ENCODE results near the gene TNFSF15.

TNFSF15 gene

GRCh38 chr9:114745879-114746550 lies 59.8 kb downstream of the TNFSF15 start:
- CTCF ChIA-PET, result interaction anchor here (0.9 to 14.5 kb wide), 2 partner anchors 80 to 162 kb away, joined by 3 to 311 read pairs; no protein-coding TSS in a partner anchor
- H3K4me1 ChIP-seq (ENCODE audit: control insufficient read depth, insufficient read depth, low read length), result no peaks in the 10 kb centered on the region
- TF ChIP-seq ZBTB17 (tag by site-specific recombination; IDR thresholded peaks at IDR 0.05) (no peak), ZNF707 (tag by site-specific recombination; IDR thresholded peaks at IDR 0.05) (no peak), ZNF792 (tag by site-specific recombination; IDR thresholded peaks at IDR 0.05) (no peak), PRDM1 (tag by site-specific recombination; IDR thresholded peaks at IDR 0.05) (no peak), ZNF140 (tag by site-specific recombination; IDR thresholded peaks at IDR 0.05) (no peak), ZNF571 (tag by site-specific recombination; IDR thresholded peaks at IDR 0.05) (no peak), ZNF175 (tag by site-specific recombination; IDR thresholded peaks at IDR 0.05) (no peak), ZFP3 (tag by site-specific recombination; IDR thresholded peaks at IDR 0.05; ENCODE audit: low read depth) (no peak), ZNF16 (tag by site-specific recombination; IDR thresholded peaks at IDR 0.05; ENCODE audit: low read depth) (no peak), ZNF776 (tag by site-specific recombination; IDR thresholded peaks at IDR 0.05; ENCODE audit: borderline replicate concordance) (no peak), ZNF670 (tag by site-specific recombination; IDR thresholded peaks at IDR 0.05; ENCODE audit: low read depth) (no peak), ATF2 (tag by site-specific recombination; IDR thresholded peaks at IDR 0.05; ENCODE audit: low read depth) (no peak)
- TF ChIP-seq, protein P1, sequence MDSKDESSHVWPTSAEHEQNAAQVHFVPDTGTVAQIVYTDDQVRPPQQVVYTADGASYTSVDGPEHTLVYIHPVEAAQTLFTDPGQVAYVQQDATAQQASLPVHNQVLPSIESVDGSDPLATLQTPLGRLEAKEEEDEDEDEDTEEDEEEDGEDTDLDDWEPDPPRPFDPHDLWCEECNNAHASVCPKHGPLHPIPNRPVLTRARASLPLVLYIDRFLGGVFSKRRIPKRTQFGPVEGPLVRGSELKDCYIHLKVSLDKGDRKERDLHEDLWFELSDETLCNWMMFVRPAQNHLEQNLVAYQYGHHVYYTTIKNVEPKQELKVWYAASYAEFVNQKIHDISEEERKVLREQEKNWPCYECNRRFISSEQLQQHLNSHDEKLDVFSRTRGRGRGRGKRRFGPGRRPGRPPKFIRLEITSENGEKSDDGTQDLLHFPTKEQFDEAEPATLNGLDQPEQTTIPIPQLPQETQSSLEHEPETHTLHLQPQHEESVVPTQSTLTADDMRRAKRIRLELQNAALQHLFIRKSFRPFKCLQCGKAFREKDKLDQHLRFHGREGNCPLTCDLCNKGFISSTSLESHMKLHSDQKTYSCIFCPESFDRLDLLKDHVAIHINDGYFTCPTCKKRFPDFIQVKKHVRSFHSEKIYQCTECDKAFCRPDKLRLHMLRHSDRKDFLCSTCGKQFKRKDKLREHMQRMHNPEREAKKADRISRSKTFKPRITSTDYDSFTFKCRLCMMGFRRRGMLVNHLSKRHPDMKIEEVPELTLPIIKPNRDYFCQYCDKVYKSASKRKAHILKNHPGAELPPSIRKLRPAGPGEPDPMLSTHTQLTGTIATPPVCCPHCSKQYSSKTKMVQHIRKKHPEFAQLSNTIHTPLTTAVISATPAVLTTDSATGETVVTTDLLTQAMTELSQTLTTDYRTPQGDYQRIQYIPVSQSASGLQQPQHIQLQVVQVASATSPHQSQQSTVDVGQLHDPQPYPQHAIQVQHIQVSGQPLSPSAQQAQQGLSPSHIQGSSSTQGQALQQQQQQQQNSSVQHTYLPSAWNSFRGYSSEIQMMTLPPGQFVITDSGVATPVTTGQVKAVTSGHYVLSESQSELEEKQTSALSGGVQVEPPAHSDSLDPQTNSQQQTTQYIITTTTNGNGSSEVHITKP (tag by site-specific recombination; IDR thresholded peaks at IDR 0.05), result no peak
- TF ChIP-seq, protein P2, sequence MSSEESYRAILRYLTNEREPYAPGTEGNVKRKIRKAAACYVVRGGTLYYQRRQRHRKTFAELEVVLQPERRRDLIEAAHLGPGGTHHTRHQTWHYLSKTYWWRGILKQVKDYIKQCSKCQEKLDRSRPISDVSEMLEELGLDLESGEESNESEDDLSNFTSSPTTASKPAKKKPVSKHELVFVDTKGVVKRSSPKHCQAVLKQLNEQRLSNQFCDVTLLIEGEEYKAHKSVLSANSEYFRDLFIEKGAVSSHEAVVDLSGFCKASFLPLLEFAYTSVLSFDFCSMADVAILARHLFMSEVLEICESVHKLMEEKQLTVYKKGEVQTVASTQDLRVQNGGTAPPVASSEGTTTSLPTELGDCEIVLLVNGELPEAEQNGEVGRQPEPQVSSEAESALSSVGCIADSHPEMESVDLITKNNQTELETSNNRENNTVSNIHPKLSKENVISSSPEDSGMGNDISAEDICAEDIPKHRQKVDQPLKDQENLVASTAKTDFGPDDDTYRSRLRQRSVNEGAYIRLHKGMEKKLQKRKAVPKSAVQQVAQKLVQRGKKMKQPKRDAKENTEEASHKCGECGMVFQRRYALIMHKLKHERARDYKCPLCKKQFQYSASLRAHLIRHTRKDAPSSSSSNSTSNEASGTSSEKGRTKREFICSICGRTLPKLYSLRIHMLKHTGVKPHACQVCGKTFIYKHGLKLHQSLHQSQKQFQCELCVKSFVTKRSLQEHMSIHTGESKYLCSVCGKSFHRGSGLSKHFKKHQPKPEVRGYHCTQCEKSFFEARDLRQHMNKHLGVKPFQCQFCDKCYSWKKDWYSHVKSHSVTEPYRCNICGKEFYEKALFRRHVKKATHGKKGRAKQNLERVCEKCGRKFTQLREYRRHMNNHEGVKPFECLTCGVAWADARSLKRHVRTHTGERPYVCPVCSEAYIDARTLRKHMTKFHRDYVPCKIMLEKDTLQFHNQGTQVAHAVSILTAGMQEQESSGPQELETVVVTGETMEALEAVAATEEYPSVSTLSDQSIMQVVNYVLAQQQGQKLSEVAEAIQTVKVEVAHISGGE (tag by site-specific recombination; conservative IDR thresholded peaks at IDR 0.05; ENCODE audit: low read depth), result no peak
- TF ChIP-seq, protein P3, sequence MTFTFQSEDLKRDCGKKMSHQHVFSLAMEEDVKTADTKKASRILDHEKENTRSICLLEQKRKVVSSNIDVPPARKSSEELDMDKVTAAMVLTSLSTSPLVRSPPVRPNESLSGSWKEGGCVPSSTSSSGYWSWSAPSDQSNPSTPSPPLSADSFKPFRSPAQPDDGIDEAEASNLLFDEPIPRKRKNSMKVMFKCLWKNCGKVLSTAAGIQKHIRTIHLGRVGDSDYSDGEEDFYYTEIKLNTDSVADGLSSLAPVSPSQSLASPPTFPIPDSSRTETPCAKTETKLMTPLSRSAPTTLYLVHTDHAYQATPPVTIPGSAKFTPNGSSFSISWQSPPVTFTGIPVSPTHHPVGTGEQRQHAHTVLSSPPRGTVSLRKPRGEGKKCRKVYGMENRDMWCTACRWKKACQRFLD (tag by site-specific recombination; IDR thresholded peaks at IDR 0.05), result no peak
- no peak overlapping the region for H3K4me3 ChIP-seq (ENCODE audit: low read depth, low read length)
- H3K9me3 ChIP-seq (ENCODE audit: control insufficient read depth, insufficient read depth, low read depth, low read length), result no peaks in the 10 kb centered on the region
- POLR2A ChIA-PET, result no interaction called here
- H3K27ac ChIP-seq (ENCODE audit: extremely low read depth, low read depth, low read length), result no peak overlapping the region
- no peaks in the 10 kb centered on the region for H3K36me3 ChIP-seq (ENCODE audit: control insufficient read depth in 2 of 2, insufficient read depth in 1 of 2, low read length in 2 of 2)
